Ishikawa (cell line): ENCODE data around the gene NF2.
A peak's percentile ranks its signal among the peaks of the same experiment; 100 is the strongest.

ENCODE experiments used
- CEBPB ChIP-seq: IDR thresholded peaks from 2 replicates; pipeline ENCODE4 v1.6.1; 2012
- CREB1 ChIP-seq: IDR thresholded peaks from 2 replicates; pipeline ENCODE4 v1.6.1; 2012; ENCODE audit warnings: low read depth
- EGR1 ChIP-seq: IDR thresholded peaks from 2 replicates; pipeline ENCODE4 v1.6.1; 2012
- EP300 ChIP-seq: IDR thresholded peaks from 2 replicates; pipeline ENCODE4 v1.6.1; 2012; ENCODE audit warnings: borderline replicate concordance
- FOXM1 ChIP-seq: IDR thresholded peaks from 2 replicates; pipeline ENCODE4 v1.6.1; 2012; ENCODE audit warnings: low read depth, borderline replicate concordance
- MAX ChIP-seq: IDR thresholded peaks from 2 replicates; pipeline ENCODE4 v1.6.1; 2012
- NFIC ChIP-seq: IDR thresholded peaks from 2 replicates; pipeline ENCODE4 v1.6.1; 2012
- RAD21 ChIP-seq: IDR thresholded peaks from 2 replicates; pipeline ENCODE4 v1.6.1; 2012; ENCODE audit warnings: low read depth
- REST ChIP-seq: IDR thresholded peaks from 2 replicates; pipeline ENCODE4 v1.6.1; 2012; ENCODE audit warnings: low read depth, mild to moderate bottlenecking
- TAF1 ChIP-seq: IDR thresholded peaks from 2 replicates; pipeline ENCODE4 v1.6.1; 2012; ENCODE audit warnings: low read depth, mild to moderate bottlenecking
- TCF12 ChIP-seq: IDR thresholded peaks from 2 replicates; pipeline ENCODE4 v1.6.1; 2012; ENCODE audit warnings: low read depth
- TEAD4 ChIP-seq: IDR thresholded peaks from 2 replicates; pipeline ENCODE4 v1.6.1; 2012
- USF1 ChIP-seq: IDR thresholded peaks from 2 replicates; pipeline ENCODE4 v1.6.1; 2012
- YY1 ChIP-seq: IDR thresholded peaks from 2 replicates; pipeline ENCODE4 v1.6.1; 2012; ENCODE audit warnings: low read depth
- ZBTB7A ChIP-seq: IDR thresholded peaks from 2 replicates; pipeline ENCODE4 v1.6.1; 2012; ENCODE audit warnings: low read depth

Gene NF2

GRCh38 chr22:29701155-29701999, 97.9 kb downstream of the NF2 start:
- TF ChIP-seq RAD21 (peak; percentile 38; the same call in 1 of the 2 replicates), TCF12 (no peak)

GRCh38 chr22:29702000-29702930, 98.8 kb downstream of the NF2 start:
- TF ChIP-seq REST, result no peak
- no peak for TF ChIP-seq TEAD4
- no peak for TF ChIP-seq CEBPB
- TF ChIP-seq EP300, result no peak
- TF ChIP-seq ZBTB7A, result no peak
- no peak for TF ChIP-seq TAF1
- no peak for TF ChIP-seq TCF12
- no peak for TF ChIP-seq NFIC
- TF ChIP-seq MAX, result no peak
- no peak for TF ChIP-seq EGR1
- TF ChIP-seq USF1, result no peak
- TF ChIP-seq RAD21, result no peak
- no peak for TF ChIP-seq YY1
- TF ChIP-seq CREB1, result no peak
- TF ChIP-seq FOXM1, result no peak

- no peak for TF ChIP-seq CREB1
- no peak for TF ChIP-seq USF1
- TF ChIP-seq ZBTB7A, result no peak
- TF ChIP-seq RAD21, result no peak
- no peak for TF ChIP-seq YY1
- no peak for TF ChIP-seq TEAD4
- no peak for TF ChIP-seq MAX
- no peak for TF ChIP-seq EGR1
- no peak for TF ChIP-seq TAF1
- TF ChIP-seq CEBPB, result no peak
- TF ChIP-seq TCF12, result no peak
- no peak for TF ChIP-seq FOXM1
These were observed 99.6 kb downstream of the NF2 start for GRCh38 chr22:29702931-29703501.

GRCh38 chr22:29703569-29704195, 100.2 kb downstream of the NF2 start:
- TF ChIP-seq YY1, result no peak
- no peak for TF ChIP-seq MAX
- TF ChIP-seq EP300, result no peak
- TF ChIP-seq USF1, result no peak
- TF ChIP-seq CEBPB, result no peak
- no peak for TF ChIP-seq FOXM1
- TF ChIP-seq NFIC, result no peak
- no peak for TF ChIP-seq CREB1

- TF ChIP-seq EP300 (no peak), CREB1 (no peak), EGR1 (no peak), CEBPB (no peak), ZBTB7A (0 out of 2 replicates have a peak, but pooled peaks have one; percentile 25), REST (no peak), YY1 (no peak), USF1 (no peak), NFIC (peak; percentile 70), TEAD4 (no peak), RAD21 (peak; percentile 23; the same call in 1 of the 2 replicates), TCF12 (no peak), FOXM1 (no peak), TAF1 (no peak), MAX (no peak)
These were observed 101.3 kb downstream of the NF2 start for GRCh38 chr22:29704528-29705285.
